ENCODE data around the gene CGNL1.

Gene CGNL1

DNA sequence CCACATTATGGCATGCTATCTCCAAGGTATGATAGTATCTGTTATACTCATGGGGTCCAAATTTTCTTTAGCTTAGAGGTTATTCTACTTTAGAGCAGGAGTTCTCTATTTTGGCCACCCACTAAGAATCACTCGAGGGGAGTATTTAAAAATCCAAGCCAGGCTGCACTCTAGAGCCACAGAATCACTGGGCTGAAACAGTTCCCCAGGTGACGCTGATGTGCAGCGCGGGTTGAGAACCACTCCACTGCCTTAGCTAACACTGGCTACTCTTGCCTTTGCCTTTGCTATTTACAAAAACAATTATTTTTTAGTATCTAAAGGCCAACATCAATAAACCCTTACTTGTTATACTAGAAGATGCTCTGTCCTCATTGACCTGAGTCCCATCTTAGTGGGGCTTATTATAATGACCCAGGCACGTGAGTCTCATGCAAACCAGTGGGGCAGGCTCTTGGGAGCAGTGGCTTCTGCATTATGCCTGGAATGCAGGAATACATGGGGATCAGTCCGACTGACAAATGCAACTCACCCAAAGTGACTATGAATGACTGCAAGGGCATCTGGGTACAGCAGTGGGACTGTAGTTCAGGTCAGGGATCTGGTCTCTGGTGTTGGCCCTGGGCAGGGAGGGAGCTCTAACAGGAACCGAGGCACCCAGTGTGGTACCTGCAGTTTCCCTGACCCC, 21.7 kb upstream of the CGNL1 start:
- no peak for DNase-seq (ENCODE audit: low read depth)

DNA sequence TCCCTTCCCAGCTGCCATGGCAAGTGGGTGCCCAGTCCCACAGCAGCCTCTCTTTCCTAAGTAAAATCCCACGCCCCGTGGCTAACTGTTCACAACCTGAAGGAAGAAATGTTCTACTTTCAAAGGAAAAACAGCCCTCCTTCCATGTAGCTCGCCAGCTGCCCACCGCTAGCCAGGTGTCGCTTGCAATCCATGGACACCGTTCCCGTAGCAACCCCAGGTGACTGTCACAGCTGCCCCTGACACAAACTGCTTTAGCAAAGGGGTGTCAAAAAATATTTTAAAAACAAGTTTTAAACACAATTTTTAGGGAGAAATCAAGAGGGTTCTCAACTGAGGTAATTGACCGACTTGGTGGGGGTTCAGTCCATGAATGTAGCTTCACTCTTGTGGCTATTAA, 21.0 kb upstream of the CGNL1 start:
- DNase-seq (ENCODE audit: low read depth), result no peak

GRCh38 chr15:57356178-57356577, 20.1 kb upstream of the CGNL1 start:
- DNase-seq (ENCODE audit: low read depth), result no peak

- DNase-seq (ENCODE audit: low read depth), result no peak
Observed at GRCh38 chr15:57356636-57357035, 19.7 kb upstream of the CGNL1 start.

DNA sequence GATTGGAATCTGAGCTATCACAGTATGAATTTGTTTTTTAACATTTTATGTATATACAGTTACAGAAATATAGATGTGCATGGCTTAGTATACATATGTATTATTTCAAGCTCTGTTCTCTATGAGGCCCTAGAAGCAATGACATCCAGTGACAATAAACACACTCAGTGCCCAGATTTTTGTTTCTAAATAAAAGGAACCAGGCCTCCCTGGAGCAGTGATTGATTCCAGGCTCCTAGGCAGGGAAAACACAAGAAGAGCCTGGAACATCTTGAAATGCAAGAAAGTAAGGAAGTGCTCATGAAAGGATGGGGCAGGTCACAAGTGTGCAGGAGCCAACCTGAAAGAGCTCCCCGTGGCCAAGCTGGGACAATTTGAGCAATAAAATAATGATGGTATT, 18.5 kb upstream of the CGNL1 start:
- no peak for DNase-seq (ENCODE audit: low read depth)

GRCh38 chr15:57358571-57358970, 17.7 kb upstream of the CGNL1 start:
- no peak for DNase-seq (ENCODE audit: low read depth)

DNA sequence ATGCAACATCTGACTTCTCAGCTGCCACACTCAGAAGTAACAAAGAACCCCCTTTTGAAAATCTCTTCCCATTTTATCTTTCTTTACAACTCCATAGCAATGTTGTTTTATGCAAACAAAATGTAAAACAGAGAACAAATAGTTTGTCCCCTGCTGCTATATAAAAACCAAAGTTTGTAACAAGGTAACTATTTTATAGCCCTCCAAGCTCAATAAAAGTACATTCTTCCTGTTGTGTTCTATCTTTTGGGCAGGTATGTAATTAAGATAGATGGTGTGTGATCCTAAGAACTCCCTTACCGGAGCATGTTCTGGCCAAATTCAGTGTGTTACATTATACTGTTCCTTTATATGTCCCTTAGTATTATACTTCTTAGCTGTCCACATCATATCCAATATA, 12.6 kb upstream of the CGNL1 start:
- DNase-seq (ENCODE audit: low read depth), result no peak

- DNase-seq (ENCODE audit: low read depth), result no peak
Observed at GRCh38 chr15:57364282-57365007, 11.9 kb upstream of the CGNL1 start.

DNA sequence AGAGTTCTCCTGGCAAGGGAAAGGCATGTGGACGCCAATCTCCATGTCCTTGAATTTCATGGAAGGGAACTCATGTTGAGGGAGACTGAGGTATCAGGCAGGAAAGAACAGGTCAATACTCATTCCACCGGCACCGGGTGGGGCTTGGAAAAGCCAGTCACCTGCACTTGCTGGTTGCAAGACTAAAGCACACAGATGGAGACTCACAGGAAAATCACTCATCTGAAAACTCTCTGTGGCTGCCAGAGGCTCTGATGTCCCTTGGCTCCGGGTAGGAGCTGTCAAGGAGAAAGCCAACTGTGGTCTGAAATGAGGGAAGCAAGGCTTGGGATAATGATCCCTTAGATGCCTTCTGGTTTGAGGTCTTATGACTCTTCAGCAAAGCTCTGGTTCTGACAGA, 8.7 kb upstream of the CGNL1 start:
- DNase-seq (ENCODE audit: low read depth), result no peak

DNA sequence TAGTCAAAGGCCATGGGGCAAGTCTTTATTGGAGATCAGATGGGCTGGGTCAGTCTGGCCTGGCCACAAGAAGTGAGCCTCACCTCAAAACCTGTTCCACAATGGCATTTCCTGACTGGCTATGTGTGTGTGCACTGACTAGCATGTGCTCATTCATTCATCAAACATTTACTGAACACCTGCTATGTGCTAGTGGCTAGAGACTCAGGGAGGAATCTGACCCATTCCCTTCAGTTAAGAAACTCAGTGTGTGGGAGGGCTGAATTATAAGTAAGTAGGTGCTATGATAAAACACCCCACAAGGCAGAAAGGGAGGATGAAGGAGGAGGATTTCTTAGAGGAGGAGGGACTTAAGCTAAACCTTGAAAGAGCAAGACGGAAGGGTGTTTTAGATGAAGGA, 5.4 kb upstream of the CGNL1 start:
- DNase-seq (ENCODE audit: low read depth), result no peak

- no peak for DNase-seq (ENCODE audit: low read depth)
Observed at GRCh38 chr15:57373251-57373881, 2.9 kb upstream of the CGNL1 start.

DNA sequence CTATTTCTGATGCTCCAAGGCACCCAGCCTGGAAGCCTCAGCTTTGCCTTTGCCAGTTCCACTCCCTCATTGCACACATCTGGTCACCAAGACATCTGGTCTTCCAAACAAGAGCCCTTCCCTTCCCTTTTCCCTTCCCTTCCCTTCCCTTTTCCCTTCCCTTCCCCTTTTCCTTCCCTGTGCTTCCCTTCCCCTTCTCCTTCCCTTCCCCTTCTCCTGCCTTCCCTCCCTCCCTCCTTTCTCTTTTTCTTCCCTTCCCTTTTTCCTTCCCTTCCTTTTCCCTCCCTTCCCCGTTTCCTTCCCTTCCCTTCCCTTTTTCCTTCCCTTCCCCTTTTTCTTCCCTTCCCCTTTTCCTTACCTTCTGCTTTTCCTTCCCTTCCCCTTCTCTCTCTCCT, 2.4 kb upstream of the CGNL1 start:
- DNase-seq (ENCODE audit: low read depth), result no peak

- no peak for DNase-seq (ENCODE audit: low read depth)
Observed at GRCh38 chr15:57376696-57377477, 582 bp downstream of the CGNL1 start.

- DNase-seq (ENCODE audit: low read depth), result no peak
Observed at GRCh38 chr15:57377478-57377847, 1.2 kb downstream of the CGNL1 start.

- no peak for DNase-seq (ENCODE audit: low read depth)
Observed at GRCh38 chr15:57379487-57379886, 3.2 kb downstream of the CGNL1 start.

DNA sequence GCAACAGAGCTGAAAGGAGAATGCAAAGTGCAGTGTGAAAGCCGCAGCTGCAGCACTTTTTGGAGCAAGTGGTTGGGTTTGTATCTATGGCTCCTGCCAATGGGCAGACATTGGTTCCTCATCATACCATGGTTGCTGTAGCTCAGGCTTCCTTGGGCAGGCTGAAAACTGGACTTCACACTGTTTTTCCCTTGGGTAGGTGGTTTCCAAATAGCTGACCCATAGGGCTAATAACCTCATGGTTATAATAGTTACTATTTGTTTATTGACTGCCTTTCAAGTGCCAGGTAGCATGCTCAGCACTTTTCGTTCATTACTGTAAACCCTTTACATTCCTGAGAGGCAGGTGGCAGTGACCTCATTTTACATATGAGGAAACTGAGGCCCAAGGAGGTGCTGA, 4.5 kb downstream of the CGNL1 start:
- no peak for DNase-seq (ENCODE audit: low read depth)

DNA sequence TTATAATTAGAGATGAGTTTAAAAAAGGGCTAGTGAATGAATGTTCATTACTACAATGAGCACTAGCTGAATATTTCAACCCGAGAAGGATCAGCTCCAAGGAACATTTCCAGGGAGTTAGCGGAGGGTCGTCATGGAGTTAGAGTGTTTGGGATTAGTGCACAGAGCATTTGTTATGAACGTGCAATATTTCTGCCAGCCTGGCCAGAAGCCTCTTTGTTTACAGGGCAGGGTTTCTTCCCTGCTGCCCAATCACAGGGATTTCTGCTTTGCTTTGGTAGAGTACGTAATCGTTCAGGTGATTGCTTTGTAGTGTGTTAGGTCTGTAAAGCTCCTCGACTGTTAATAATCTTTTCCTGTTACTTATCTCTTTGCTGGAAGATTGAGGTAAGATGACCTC, 5.9 kb downstream of the CGNL1 start:
- no peak for DNase-seq (ENCODE audit: low read depth)

DNA sequence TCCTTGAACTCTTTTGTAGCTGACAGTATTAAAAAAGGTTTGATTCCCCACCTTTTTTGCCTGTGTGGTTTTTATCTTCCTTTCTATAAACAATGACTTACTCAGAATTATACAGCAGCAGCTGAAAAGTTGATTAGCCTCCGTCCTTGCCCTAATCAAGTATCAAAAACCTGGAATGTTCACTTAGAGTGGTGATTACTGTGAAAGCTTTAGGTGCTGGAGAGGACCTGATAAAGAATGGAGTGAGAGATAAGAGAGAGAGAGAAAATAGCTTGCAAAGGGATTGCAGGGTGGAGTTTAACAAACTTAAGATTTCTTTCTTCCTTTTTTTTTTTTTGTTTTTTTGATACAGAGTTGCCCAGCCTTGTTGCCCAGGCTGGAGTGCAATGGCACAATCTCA, 6.7 kb downstream of the CGNL1 start:
- DNase-seq (ENCODE audit: low read depth), result no peak

GRCh38 chr15:57384024-57384423, 7.7 kb downstream of the CGNL1 start:
- no peak for DNase-seq (ENCODE audit: low read depth)

DNA sequence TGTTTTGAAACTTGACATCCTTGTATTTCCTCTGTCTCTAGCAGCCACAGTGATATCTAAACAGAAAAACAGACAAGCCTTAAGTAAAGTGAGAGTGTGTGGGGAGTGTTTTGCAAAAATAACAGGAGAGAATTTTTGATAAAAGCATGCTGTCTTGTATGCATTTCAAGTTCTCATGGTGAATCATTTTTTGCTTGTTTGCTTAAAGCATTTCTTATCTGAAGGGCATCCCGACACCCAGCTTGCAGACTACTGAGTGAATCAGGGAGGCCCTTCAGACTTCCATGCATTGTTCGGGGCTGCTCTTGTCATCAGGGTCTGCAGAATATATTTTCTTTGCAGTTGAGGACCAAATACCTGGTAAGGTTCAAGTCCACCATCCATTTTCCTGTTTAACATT, 8.5 kb downstream of the CGNL1 start:
- DNase-seq (ENCODE audit: low read depth), result no peak

DNA sequence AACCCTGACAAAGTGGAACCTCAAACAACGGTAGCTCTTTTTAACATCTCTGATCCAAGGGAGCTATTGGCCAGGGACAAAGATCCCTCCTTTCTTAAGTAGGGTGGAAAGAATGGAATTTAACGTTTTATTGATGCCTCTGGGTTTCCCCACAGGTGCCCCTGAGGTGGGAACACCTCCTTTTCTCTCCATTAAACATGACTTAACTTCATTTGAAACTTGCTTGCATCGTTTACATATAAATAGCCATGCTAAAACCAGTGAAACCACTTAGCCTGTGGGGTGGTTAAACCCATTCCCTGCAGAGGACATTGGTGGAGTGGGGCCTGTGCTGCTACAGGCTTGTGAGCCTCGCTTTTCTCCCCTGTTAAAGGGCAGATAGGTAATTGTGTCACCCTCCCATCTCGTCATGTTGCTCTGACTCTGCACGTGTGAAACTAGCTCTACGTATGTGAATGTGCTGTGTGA, 9.7 kb downstream of the CGNL1 start:
- no peak for DNase-seq (ENCODE audit: low read depth)

DNA sequence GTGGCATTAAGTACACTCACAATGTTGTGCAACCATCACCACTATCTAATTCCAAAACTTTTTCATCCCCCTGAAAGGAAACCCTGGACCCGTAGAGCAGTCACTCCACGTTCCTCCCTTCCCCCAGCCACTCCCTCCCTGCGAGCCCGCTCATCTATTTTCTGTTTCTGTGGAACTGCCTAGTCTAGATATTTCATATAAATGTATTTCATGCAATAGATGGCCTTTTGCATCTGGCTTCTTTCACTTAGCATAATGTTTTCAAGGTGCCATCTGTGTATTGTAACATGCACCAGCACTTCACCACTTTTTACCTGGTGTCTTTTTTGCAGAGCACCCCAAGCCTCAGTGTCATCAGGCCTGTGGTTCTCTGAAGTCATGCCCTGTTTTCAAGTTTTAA, 10.7 kb downstream of the CGNL1 start:
- DNase-seq (ENCODE audit: low read depth), result no peak

All from activated T-cell treated with anti-CD3 and anti-CD28 coated beads for 24 hours (primary cell).